Activated T-cell treated with anti-CD3 and anti-CD28 coated beads, Interleukin-2, amount 50 U/mL, for 48 hours (primary cell): ENCODE measurements around the gene SDCCAG8.
"Not testable (repeated sequence)": the region's sequence is repeated elsewhere in the genome, so short reads cannot be mapped to it uniquely, and the experiment has no call there.

Experiments
- DNase-seq, 2 experiments: peaks; one replicate each; pipeline ENCODE4 v3.0.0-alpha.2; 2020

The SDCCAG8 gene

DNA sequence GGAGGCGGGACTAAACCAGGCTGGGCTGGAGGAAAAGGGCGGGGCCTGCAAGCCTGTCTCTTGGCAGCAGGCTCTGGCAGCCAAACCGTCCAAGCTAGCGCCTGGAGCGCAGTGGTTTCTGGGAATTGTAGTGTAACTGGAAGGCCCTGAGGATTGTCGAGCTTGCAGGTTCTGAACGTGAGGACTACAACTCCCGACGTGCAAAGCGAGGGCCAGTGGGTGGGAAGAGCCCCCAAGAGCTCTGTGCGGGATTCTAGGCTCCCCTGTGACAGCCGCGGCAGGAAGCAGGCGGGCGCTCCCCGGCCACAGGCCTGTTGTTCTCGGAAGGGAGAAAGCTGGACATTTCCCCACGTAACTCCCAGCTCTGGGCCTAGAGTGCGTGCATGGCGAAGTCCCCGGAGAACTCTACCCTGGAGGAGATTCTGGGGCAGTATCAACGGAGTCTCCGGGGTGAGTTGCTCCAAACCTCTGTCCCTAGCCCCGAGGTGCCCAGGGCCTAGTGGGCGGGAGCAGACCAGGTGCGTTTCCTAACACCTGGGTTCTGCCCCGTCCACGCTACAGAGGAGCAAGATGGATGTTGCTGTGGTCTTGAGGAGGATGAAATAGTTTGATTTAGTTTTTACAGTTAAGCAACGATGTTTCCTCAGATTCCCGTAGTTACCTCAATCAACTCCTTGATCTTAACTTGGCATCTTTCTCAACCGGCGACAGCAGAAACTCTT is at the start of gene SDCCAG8:
Gene SDCCAG8, plus strand, starts transcription at position 251 of the 722 bp plus-strand sequence. Its CDS starts 133 bp downstream, at position 384.
- peak; percentile 91 to 95 for DNase-seq

DNA sequence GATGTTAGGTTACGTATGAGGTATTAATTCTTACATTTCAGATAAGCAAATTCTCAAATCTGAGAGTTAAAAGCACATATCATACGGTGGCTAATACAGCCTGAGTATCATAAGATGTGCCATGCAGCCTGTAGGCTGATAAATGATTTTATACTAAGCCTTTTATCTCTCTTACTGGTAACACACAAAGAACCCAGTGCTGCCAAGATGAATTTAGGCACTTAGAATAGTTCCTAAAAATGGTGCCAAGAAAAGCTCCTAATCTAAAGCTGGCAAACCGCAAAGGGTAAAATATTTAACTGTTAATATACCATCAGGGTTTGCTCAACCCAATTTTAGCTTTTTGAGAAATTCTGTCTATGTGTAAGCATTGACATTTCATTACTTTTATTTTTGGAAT is 43.9 kb upstream of the SDCCAG8 start:
- not testable (repeated sequence) for DNase-seq

DNA sequence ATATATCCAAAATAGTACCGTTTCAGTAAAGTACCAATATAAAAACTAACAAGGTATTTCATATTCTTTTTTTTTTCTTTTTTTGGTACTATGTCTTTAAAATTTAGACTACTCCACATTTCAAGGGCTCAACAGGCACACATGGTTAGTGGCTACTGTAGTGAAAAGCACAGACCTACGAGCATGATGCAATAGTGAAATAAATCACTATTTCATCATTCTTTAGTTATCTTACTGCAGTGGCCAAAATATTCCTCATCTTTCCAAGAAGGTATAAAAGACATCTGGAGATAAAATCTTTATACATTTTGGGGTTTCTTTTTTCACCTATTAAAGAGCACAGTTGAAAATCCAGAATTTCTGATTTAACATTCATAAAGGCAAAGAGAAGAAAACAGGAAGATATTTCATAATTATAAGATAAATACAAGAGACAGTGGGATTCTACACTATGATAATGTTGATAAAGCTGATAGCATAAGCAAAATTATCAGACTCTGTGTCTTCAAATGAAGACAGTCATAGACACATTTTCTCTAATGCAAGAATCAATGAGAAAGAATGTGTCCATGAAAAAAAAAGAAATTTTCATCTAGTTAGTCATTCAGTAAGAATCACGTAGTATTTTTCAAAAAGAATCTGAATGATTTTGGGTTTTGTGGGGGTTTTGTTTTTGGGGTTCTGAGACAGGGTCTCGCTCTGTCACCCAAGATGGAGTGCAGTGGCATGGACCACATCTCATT is 42.6 kb upstream of the SDCCAG8 start:
- DNase-seq, result no peak

- DNase-seq, result not testable (repeated sequence)
These were observed 40.5 kb upstream of the SDCCAG8 start for GRCh38 chr1:243215276-243215875.

GRCh38 chr1:243216741-243217140 is 39.1 kb upstream of the SDCCAG8 start:
- DNase-seq, result no peak

GRCh38 chr1:243217349-243217748 is 38.5 kb upstream of the SDCCAG8 start:
- no peak for DNase-seq

DNA sequence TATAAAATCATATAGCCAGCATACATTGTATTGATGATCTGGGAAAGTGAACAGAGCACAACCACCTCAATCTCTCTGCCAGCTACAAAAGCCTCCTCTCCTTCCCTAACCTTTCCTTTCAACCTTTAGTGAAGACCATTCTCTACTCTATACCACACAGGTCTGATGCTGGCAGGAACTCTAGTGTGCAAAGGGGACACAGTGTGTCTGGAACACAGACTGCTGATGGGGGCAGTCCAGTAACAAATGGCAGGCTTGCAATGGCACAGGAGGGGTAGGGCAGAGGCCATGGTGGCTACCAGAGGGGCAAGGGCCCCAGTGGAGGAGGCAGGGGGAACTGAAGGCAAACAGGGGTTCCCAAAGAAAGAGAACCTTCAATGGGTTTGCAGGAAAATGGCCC is 37.8 kb upstream of the SDCCAG8 start:
- no peak for DNase-seq

DNA sequence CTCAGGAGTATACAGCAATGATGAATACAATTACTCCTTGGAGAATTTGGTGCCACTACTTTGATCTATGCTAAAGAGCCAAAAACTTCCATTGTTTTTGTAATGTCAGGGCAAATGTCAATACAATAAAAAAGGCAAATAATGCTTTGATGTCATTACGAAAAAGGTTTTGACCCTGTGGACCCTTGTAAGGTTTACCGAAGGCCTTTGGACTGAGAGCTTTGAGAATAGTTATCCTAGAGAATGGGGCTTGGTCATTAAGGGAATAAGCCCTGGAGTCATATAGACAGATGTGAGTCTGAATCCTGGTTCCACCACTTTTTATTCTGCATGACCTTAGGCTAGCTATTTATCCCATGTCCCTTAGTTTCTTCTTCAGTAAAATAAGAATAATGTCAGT is 28.2 kb upstream of the SDCCAG8 start:
- no peak for DNase-seq

GRCh38 chr1:243229526-243229925 is 26.3 kb upstream of the SDCCAG8 start:
- DNase-seq, result no peak

GRCh38 chr1:243230914-243231313 is 24.9 kb upstream of the SDCCAG8 start:
- DNase-seq, result no peak

DNA sequence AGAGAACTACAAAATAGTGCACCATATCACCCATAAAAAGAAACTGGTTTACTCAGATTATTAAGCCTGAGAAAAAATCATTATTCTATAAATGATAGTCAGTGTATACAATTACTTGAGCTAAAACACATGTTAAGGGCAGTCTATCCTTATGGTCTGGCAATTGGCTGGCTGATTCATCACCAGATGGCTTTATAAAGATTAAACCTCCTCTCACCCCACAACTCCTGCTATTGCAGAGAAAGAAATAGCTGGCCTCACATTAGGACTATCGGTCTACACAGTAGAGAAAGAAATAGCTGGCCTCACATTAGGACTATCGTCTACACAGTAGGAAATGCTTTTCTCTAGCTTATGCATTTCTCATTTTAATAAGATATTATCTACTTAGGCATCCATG is 21.9 kb upstream of the SDCCAG8 start:
- DNase-seq, result no peak

- no peak for DNase-seq
These were observed 20.7 kb upstream of the SDCCAG8 start for GRCh38 chr1:243234978-243235647.

- no peak for DNase-seq
These were observed 19.1 kb upstream of the SDCCAG8 start for GRCh38 chr1:243236604-243237252.

- no peak for DNase-seq
These were observed 11.4 kb upstream of the SDCCAG8 start for GRCh38 chr1:243244432-243244841.

- no peak for DNase-seq
These were observed 8.9 kb upstream of the SDCCAG8 start for GRCh38 chr1:243246916-243247315.

DNA sequence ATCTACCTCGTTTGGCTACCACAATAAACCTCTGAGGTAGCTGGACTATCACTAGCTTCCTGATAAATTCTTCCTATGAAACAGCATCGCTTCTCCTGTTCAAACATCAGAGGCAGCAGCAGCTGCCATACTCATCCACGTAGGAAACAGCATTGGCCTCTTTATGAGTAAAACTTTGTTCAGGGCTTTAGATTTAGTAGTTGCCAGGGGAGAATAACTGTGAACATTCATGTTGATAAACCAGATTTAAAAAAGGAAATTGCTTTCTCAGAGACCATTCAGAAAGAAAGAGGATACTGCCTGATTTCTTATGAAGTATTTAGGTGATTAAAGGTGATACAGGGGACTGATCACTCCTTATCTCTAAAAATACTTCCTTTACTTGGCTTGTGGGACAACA is 7.9 kb upstream of the SDCCAG8 start:
- DNase-seq, result no peak

- no peak for DNase-seq
These were observed 6.6 kb upstream of the SDCCAG8 start for GRCh38 chr1:243249214-243249613.

DNA sequence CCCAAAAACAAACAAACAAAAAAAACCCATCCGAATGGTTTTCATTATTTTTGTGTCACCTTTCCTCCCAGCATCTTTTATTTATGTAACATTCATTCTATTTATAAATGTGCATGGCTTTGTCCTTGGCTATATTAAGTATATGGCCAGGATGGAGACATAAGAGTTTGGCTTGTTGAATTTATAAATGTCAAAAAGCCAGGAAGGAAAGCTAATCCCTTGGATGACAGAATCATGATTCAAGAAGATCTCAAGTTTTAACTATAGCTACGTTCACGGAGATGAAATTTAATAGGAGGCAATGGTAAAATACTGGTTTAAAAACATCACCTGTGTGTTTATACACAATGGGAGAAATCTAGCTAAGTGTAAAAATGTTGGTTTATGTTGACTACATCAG is 5.7 kb upstream of the SDCCAG8 start:
- no peak for DNase-seq

GRCh38 chr1:243251539-243251938 is 4.3 kb upstream of the SDCCAG8 start:
- DNase-seq, result no peak

- no peak for DNase-seq
These were observed 2.5 kb upstream of the SDCCAG8 start for GRCh38 chr1:243253211-243253925.

GRCh38 chr1:243253926-243254232 is 2.0 kb upstream of the SDCCAG8 start:
- DNase-seq, result no peak

- DNase-seq, result peak; percentile 80 to 82
These were observed 1.5 kb upstream of the SDCCAG8 start for GRCh38 chr1:243254233-243254926.
